HFF-Myc (cell line): ENCODE measurements around the gene RNU2-1.

Experiments
- DNase-seq: peaks from one replicate; pipeline ENCODE4 v3.0.0-alpha.2; 2011; ENCODE audit warnings: low read depth; ENCODE audit errors: extremely low read depth
- H3K4me3 ChIP-seq: replicated peaks from 2 replicates; pipeline ENCODE4 v1.5.1; 2011; ENCODE audit warnings: low read depth, mild to moderate bottlenecking, control low read depth, low read length
- CTCF ChIP-seq: IDR thresholded peaks from 2 replicates; pipeline ENCODE4 v1.5.1; 2012; ENCODE audit warnings: mild to moderate bottlenecking, low read depth, low read length, control low read depth; ENCODE audit errors: missing control alignments

Gene RNU2-1

DNA sequence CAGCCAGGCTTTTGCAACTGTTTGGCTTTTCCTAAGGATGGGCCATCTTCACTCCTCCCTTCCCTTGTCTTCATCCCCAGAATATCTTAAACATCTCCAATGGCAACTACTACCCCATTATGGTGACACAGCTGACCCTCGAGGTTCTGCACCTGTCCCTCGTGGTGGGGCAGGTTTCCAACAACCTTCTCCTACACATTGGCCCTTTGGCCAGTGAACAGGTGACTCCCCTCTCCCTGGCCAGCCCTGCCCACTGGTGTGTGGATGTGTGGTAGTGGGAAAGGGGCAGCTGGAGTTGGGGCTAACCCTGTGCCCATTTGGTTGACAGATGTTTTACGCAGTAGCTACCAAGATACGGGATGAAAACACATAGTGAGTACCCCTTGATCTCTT, 17.4 kb downstream of the RNU2-1 start:
- H3K4me3 ChIP-seq: no peak overlapping the region
- DNase-seq: no peak
- no peak for TF ChIP-seq CTCF

GRCh38 chr17:43215341-43215740, 18.4 kb downstream of the RNU2-1 start:
- H3K4me3 ChIP-seq: no peak overlapping the region
- no peak for TF ChIP-seq CTCF
- no peak for DNase-seq

DNA sequence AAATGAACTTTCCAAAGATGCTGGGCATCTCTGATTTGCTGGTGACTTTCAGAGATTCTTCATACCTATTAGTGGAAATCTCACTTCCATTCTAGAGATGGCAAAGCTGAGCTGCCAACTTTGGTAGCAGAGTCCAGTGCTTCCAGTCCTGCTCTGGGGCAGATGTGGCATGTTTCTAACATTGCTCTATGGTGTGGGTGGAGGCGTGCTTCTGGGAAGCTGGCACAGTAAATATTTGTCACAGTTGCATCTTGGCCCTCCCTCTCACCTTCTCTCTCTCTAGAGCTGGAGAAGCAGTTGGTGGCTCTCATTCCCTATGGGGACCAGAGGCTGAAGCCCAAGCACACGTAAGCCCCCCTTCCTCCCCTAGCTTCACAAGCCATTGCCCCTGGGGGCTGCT, 20.2 kb downstream of the RNU2-1 start:
- no peak for DNase-seq
- no peak for TF ChIP-seq CTCF
- H3K4me3 ChIP-seq: no peak overlapping the region

- DNase-seq: no peak
- no peak for TF ChIP-seq CTCF
- H3K4me3 ChIP-seq: peak overlapping the region; percentile 64
These were observed 20.9 kb downstream of the RNU2-1 start for GRCh38 chr17:43212641-43213490.

GRCh38 chr17:43211480-43212402, 22.0 kb downstream of the RNU2-1 start, which contains the start of gene TMEM106A:
TMEM106A (plus strand) TSS chr17:43211875; CDS start chr17:43213042, 1,167 bp downstream.
- peak; percentile 21 for TF ChIP-seq CTCF
- DNase-seq: peak; percentile 36
- peak within 1 kb of the TSS; percentile 64 for H3K4me3 ChIP-seq

GRCh38 chr17:43211123-43211479, 22.7 kb downstream of the RNU2-1 start:
- no peak for TF ChIP-seq CTCF
- H3K4me3 ChIP-seq: peak overlapping the region; percentile 64
- DNase-seq: no peak
